ENCODE measurements around the gene RSBN1. TPM values are rescaled to one million over a fixed set of nuclear protein-coding genes. Genes with fewer than 3 reads are reported as not detected.

Gene RSBN1
- total RNA-seq, 2 donors from 2014 or later: 14.2 to 17.4 TPM

DNA sequence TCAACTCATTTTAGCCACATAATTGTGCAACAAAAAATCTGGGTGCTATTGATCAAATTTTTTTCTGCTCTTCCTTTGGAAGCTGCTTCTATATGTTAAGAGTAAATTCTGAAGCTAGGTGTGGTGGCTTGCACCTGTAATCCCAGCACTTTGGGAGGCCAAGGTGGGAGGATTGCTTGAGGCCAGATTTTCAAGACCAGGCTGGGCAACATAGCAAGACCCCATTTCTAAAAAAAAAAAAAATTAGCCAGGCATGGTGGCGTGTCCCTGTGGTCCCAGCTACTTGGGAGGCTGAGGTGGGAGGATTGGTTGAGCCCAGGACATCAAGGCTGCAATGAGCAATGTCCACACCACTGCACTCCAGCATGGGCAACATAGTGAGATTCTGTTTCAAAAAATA, 24.3 kb upstream of the RSBN1 start:
- no peaks in the 10 kb centered on the region for H3K27me3 ChIP-seq
- H3K9me3 ChIP-seq: no peaks in the 10 kb centered on the region
- WGBS, 2 donors: 88 to 100% methylated on average over 1 of the region's 1 CpG
- intact Hi-C loops (cut with DNase I): loop anchor here (5.0 kb wide), 1 partner anchor 61 kb away; no protein-coding TSS in a partner anchor
- H3K36me3 ChIP-seq (replicated peaks in 1 of 2; ENCODE audit: insufficient read depth in 1 of 2, low read depth in 2 of 2): no peaks in the 10 kb centered on the region
- no peaks in the 10 kb centered on the region for H3K4me1 ChIP-seq
- no peak for DNase-seq
- H3K4me3 ChIP-seq: no peak overlapping the region
- no peak for TF ChIP-seq POLR2A (IDR thresholded peaks at IDR 0.05)
- TF ChIP-seq, protein P1, sequence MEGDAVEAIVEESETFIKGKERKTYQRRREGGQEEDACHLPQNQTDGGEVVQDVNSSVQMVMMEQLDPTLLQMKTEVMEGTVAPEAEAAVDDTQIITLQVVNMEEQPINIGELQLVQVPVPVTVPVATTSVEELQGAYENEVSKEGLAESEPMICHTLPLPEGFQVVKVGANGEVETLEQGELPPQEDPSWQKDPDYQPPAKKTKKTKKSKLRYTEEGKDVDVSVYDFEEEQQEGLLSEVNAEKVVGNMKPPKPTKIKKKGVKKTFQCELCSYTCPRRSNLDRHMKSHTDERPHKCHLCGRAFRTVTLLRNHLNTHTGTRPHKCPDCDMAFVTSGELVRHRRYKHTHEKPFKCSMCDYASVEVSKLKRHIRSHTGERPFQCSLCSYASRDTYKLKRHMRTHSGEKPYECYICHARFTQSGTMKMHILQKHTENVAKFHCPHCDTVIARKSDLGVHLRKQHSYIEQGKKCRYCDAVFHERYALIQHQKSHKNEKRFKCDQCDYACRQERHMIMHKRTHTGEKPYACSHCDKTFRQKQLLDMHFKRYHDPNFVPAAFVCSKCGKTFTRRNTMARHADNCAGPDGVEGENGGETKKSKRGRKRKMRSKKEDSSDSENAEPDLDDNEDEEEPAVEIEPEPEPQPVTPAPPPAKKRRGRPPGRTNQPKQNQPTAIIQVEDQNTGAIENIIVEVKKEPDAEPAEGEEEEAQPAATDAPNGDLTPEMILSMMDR (IDR thresholded peaks at IDR 0.05): no peak
- ATAC-seq: no peak
- H3K27ac ChIP-seq: no peak overlapping the region

- Histone ChIP-seq H3K4me3 (no peak overlapping the region), H3K4me1 (no peaks in the 10 kb centered on the region), H3K27me3 (no peaks in the 10 kb centered on the region), H3K9me3 (no peaks in the 10 kb centered on the region), H3K36me3 (replicated peaks in 1 of 2; ENCODE audit: insufficient read depth in 1 of 2, low read depth in 2 of 2) (no peaks in the 10 kb centered on the region), H3K27ac (no peak overlapping the region)
- TF ChIP-seq, protein P1 (IDR thresholded peaks at IDR 0.05): peak in 6 of 7 experiments; percentile 47 to 67 (median 64)
- no peak for TF ChIP-seq POLR2A (IDR thresholded peaks at IDR 0.05)
- WGBS, 2 donors: 6 to 9% methylated on average over 4 of the region's 4 CpGs
- peak; percentile 35 for ATAC-seq
- intact Hi-C loops (cut with DNase I): loop anchor here (5.0 kb wide), 1 partner anchor 62 kb away; no protein-coding TSS in a partner anchor
- peak in 1 of 4 donors; percentile 21 for DNase-seq
Observed at GRCh38 chr1:113835686-113836290, 23.5 kb upstream of the RSBN1 start.

GRCh38 chr1:113834716-113835115, 22.4 kb upstream of the RSBN1 start:
- WGBS, 2 donors: 88 to 94% methylated on average over 2 of the region's 2 CpGs
- no peaks in the 10 kb centered on the region for H3K9me3 ChIP-seq
- H3K27ac ChIP-seq: no peak overlapping the region
- DNase-seq (no peak), ATAC-seq (no peak)
- no peaks in the 10 kb centered on the region for H3K36me3 ChIP-seq (replicated peaks in 1 of 2; ENCODE audit: insufficient read depth in 1 of 2, low read depth in 2 of 2)
- no peak overlapping the region for H3K4me3 ChIP-seq
- intact Hi-C loops (cut with DNase I): loop anchor here (5.0 kb wide), 1 partner anchor 63 kb away; no protein-coding TSS in a partner anchor
- no peaks in the 10 kb centered on the region for H3K4me1 ChIP-seq
- H3K27me3 ChIP-seq: no peaks in the 10 kb centered on the region
- no peak for TF ChIP-seq POLR2A (IDR thresholded peaks at IDR 0.05)
- TF ChIP-seq, protein P1 (IDR thresholded peaks at IDR 0.05): no peak

DNA sequence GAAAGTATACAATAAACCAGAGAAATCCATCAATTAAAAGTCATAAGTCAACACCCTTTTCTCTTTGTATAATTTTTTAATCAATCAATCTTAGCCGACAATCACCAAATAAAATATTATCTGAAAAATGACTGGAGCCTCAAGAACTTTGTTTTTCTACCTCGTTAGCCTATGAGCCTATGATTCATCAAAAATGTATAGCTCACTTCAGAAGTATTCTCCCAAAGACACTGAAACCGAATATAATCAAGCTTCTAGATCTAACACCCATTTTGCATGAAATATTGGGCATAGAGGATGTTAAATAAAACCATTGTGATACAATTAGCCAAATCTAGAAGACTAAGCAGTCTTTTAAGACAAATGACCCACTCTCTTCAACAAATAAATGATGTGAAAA, 17.8 kb upstream of the RSBN1 start:
- Histone ChIP-seq H3K27me3 (no peaks in the 10 kb centered on the region), H3K36me3 (replicated peaks in 1 of 2; ENCODE audit: insufficient read depth in 1 of 2, low read depth in 2 of 2) (no peaks in the 10 kb centered on the region), H3K4me1 (no peaks in the 10 kb centered on the region), H3K4me3 (no peak overlapping the region), H3K9me3 (no peaks in the 10 kb centered on the region), H3K27ac (no peak overlapping the region)
- intact Hi-C loops (cut with DNase I): no loop called here
- no peak for ATAC-seq
- TF ChIP-seq, protein P1 (IDR thresholded peaks at IDR 0.05): no peak
- DNase-seq: no peak
- WGBS, 2 donors: 55 to 57% methylated on average over 3 of the region's 3 CpGs

DNA sequence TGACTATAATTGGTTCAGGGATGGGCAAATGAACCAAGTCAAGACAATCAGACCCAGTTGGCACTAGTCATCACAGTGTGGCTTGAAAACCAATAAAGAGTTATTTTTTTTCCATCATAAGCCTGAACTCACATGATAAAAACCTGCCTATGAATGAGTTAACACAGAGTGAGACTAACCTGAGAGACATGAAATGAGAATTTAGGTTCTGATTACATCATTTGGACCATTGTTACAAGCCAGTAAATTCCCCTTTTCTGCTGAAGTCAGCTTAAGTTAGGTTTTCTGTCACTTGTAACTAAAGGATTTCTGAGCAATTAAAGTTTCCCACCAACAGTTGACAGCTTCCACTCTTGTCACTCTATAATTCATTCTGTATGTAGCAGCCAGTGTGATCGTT, 9.6 kb upstream of the RSBN1 start:
- no peak for ATAC-seq
- H3K27me3 ChIP-seq: no peaks in the 10 kb centered on the region

More for the DNA sequence above, 9.6 kb upstream of the RSBN1 start:
- intact Hi-C loops (cut with DNase I): no loop called here
- H3K4me3 ChIP-seq: no peak overlapping the region
- TF ChIP-seq, protein P1 (IDR thresholded peaks at IDR 0.05): no peak
- TF ChIP-seq POLR2A (IDR thresholded peaks at IDR 0.05): no peak
- no peaks in the 10 kb centered on the region for H3K36me3 ChIP-seq (replicated peaks in 1 of 2; ENCODE audit: insufficient read depth in 1 of 2, low read depth in 2 of 2)
- no peaks in the 10 kb centered on the region for H3K4me1 ChIP-seq
- no peaks in the 10 kb centered on the region for H3K9me3 ChIP-seq
- no peak overlapping the region for H3K27ac ChIP-seq
- no peak for DNase-seq
- 54 to 69% methylated on average over 1 of the region's 1 CpG for WGBS, 2 donors

Data from body of pancreas (tissue), 4 donors.